ENCODE measurements around the gene ALOX15.
A peak's percentile ranks its signal among the peaks of the same experiment; 100 is the strongest.

The ALOX15 gene

DNA sequence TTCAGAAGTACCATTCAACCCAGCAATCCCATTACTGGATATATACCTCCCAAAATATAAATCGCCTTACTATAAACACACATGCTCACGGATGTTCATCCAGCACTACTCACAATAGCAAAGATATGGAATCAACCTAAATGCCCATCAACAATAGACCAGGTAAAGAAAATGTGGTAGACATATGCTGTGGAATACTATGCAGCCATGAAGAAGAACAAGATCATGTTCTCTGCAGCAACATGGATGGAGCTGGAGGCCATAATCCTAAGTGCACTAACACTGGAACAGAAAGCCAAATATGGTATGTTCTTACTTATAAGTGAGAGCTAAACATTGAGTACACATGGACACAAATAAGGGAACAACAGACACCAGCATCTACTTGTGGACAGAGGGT is 7.8 kb downstream of the ALOX15 start:
- Histone ChIP-seq H3F3A (ENCODE audit: control insufficient read depth, insufficient read depth) (peaks cover 8% of the 10 kb centered on the region), H3K9me2 (replicated peaks; ENCODE audit: control insufficient read depth, low read length) (no peaks in the 10 kb centered on the region), H3K9me3 (ENCODE audit: control insufficient read depth, insufficient read depth, low read length) (no peaks in the 10 kb centered on the region), H3K4me2 (ENCODE audit: low read length) (0 out of 2 replicates have a peak overlapping the region, but pooled peaks have one; percentile 14), H3K4me3 (ENCODE audit: low read length) (no peak overlapping the region), H3K36me3 (ENCODE audit: control insufficient read depth, low read length) (no peaks in the 10 kb centered on the region), H3K27ac (ENCODE audit: low read depth, low read length) (no peak overlapping the region), H3K79me2 (ENCODE audit: control insufficient read depth, low read length) (no peaks in the 10 kb centered on the region), H3K4me1 (ENCODE audit: control insufficient read depth, low read length) (peaks cover 62% of the 10 kb centered on the region), H3K27me3 (ENCODE audit: control insufficient read depth, low read length) (peaks cover 2% of the 10 kb centered on the region), H4K20me1 (ENCODE audit: control insufficient read depth, insufficient read depth, low read depth, low read length) (no peaks in the 10 kb centered on the region)
- TF ChIP-seq, protein P1, sequence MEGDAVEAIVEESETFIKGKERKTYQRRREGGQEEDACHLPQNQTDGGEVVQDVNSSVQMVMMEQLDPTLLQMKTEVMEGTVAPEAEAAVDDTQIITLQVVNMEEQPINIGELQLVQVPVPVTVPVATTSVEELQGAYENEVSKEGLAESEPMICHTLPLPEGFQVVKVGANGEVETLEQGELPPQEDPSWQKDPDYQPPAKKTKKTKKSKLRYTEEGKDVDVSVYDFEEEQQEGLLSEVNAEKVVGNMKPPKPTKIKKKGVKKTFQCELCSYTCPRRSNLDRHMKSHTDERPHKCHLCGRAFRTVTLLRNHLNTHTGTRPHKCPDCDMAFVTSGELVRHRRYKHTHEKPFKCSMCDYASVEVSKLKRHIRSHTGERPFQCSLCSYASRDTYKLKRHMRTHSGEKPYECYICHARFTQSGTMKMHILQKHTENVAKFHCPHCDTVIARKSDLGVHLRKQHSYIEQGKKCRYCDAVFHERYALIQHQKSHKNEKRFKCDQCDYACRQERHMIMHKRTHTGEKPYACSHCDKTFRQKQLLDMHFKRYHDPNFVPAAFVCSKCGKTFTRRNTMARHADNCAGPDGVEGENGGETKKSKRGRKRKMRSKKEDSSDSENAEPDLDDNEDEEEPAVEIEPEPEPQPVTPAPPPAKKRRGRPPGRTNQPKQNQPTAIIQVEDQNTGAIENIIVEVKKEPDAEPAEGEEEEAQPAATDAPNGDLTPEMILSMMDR (IDR thresholded peaks at IDR 0.05; ENCODE audit: low read depth, low read length, poor library complexity, severe bottlenecking), result no peak
- no peak for TF ChIP-seq EZH2phosphoT487 (IDR thresholded peaks at IDR 0.05; ENCODE audit: borderline replicate concordance, low read length)

GRCh38 chr17:4632581-4632920 is 8.9 kb downstream of the ALOX15 start:
- no peaks in the 10 kb centered on the region for H3K27me3 ChIP-seq (ENCODE audit: control insufficient read depth, low read length)
- peaks cover 8% of the 10 kb centered on the region for H3F3A ChIP-seq (ENCODE audit: control insufficient read depth, insufficient read depth)
- H3K9me3 ChIP-seq (ENCODE audit: control insufficient read depth, insufficient read depth, low read length), result no peaks in the 10 kb centered on the region
- H3K4me2 ChIP-seq (ENCODE audit: low read length), result no peak overlapping the region
- no peak overlapping the region for H3K27ac ChIP-seq (ENCODE audit: low read depth, low read length)
- peaks cover 59% of the 10 kb centered on the region for H3K4me1 ChIP-seq (ENCODE audit: control insufficient read depth, low read length)
- no peak for TF ChIP-seq EZH2phosphoT487 (IDR thresholded peaks at IDR 0.05; ENCODE audit: borderline replicate concordance, low read length)
- TF ChIP-seq, protein P1 (IDR thresholded peaks at IDR 0.05; ENCODE audit: low read depth, low read length, poor library complexity, severe bottlenecking), result no peak
- no peak overlapping the region for H3K4me3 ChIP-seq (ENCODE audit: low read length)
- H4K20me1 ChIP-seq (ENCODE audit: control insufficient read depth, insufficient read depth, low read depth, low read length), result no peaks in the 10 kb centered on the region
- no peaks in the 10 kb centered on the region for H3K79me2 ChIP-seq (ENCODE audit: control insufficient read depth, low read length)
- H3K9me2 ChIP-seq (replicated peaks; ENCODE audit: control insufficient read depth, low read length), result no peaks in the 10 kb centered on the region
- H3K36me3 ChIP-seq (ENCODE audit: control insufficient read depth, low read length), result no peaks in the 10 kb centered on the region

DNA sequence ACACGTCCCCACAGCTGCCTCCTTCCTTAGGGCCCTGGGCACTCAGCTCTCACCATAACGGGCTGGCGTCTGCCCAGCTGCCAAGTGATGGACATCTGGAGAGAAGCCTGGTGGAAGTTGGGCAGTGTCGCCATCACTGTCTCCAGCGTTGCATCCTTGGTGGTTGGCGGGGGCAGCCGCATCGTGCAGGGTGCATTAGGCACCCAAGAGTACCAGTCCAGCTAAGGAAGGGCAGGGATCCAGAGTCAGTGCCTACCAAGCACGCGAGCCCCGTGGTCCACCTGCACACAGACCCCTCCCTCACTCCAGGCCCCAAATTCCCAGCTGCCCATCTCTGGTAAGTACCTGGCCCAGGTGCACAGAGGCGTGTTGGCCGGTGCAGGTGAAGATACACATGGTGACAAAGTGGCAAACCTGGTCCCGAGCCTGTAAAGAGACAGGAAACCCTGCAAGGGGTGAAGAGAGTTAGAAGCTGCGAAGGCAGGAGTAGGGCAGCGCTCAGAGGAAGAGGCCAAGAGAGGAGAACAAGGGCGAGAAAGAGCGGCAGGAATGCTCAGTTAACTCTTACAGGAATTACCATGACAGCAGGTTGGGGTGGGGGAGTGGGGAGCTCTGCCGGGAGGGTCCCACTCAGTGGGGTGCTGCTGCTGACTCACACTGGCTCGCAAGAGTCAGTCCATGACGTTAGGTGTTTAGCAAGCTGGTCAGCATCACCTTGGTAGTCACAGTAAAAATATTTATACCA is 9.5 kb downstream of the ALOX15 start:
- H3K27ac ChIP-seq (ENCODE audit: low read depth, low read length), result no peak overlapping the region
- no peak overlapping the region for H3K4me3 ChIP-seq (ENCODE audit: low read length)
- peaks cover 54% of the 10 kb centered on the region for H3K4me1 ChIP-seq (ENCODE audit: control insufficient read depth, low read length)
- no peaks in the 10 kb centered on the region for H3K9me2 ChIP-seq (replicated peaks; ENCODE audit: control insufficient read depth, low read length)
- H3F3A ChIP-seq (ENCODE audit: control insufficient read depth, insufficient read depth), result peaks cover 8% of the 10 kb centered on the region
- H3K4me2 ChIP-seq (ENCODE audit: low read length), result no peak overlapping the region
- TF ChIP-seq EZH2phosphoT487 (IDR thresholded peaks at IDR 0.05; ENCODE audit: borderline replicate concordance, low read length), result no peak
- TF ChIP-seq, protein P1 (IDR thresholded peaks at IDR 0.05; ENCODE audit: low read depth, low read length, poor library complexity, severe bottlenecking), result no peak
- 0 out of 2 replicates have a peak, but pooled peaks cover 2% of the 10 kb centered on the region for H3K27me3 ChIP-seq (ENCODE audit: control insufficient read depth, low read length)
- no peaks in the 10 kb centered on the region for H3K36me3 ChIP-seq (ENCODE audit: control insufficient read depth, low read length)
- no peaks in the 10 kb centered on the region for H4K20me1 ChIP-seq (ENCODE audit: control insufficient read depth, insufficient read depth, low read depth, low read length)
- H3K9me3 ChIP-seq (ENCODE audit: control insufficient read depth, insufficient read depth, low read length), result no peaks in the 10 kb centered on the region
- H3K79me2 ChIP-seq (ENCODE audit: control insufficient read depth, low read length), result no peaks in the 10 kb centered on the region
